CD4-positive, alpha-beta memory T cell (primary cell): ENCODE results near the gene GALNT13. TPM values are rescaled to one million over a fixed set of nuclear protein-coding genes. Genes with fewer than 3 reads are reported as not detected.

Experiments
- CTCF ChIA-PET: fragments of 350-600 bp; sonication (Branson Sonifier 250); formaldehyde crosslinking; loops from one replicate; lab custom pipeline; 2021; ENCODE audit warnings: inconsistent platforms; ENCODE audit not compliant: partially characterized antibody; lab: Charles Lee
- POLR2A ChIA-PET: fragments of 350-600 bp; sonication (Branson Sonifier 250); formaldehyde crosslinking; loops from one replicate; lab custom pipeline; 2021; ENCODE audit not compliant: partially characterized antibody; lab: Charles Lee
- DNase-seq, 5 donors: peaks; one replicate each; pipeline versions ENCODE4 v3.0.0 to v3.0.0-alpha.2; 2020 to 2022; ENCODE audit warnings: mixed read lengths in 1 of 5
- H3K27ac ChIP-seq: one replicate; pipeline ENCODE4 v1.7.0; 2013; ENCODE audit warnings: low read depth, low read length
- H3K27me3 ChIP-seq: 2 replicates; pipeline ENCODE4 v1.7.0; 2013; ENCODE audit warnings: mild to moderate bottlenecking, low read length, moderate library complexity; ENCODE audit not compliant: insufficient read depth
- H3K36me3 ChIP-seq: 2 replicates; pipeline ENCODE4 v1.7.0; 2013; ENCODE audit warnings: mild to moderate bottlenecking, low read length, moderate library complexity; ENCODE audit not compliant: insufficient read depth
- H3K4me1 ChIP-seq: 2 replicates; pipeline ENCODE4 v1.7.0; 2013; ENCODE audit warnings: mild to moderate bottlenecking, low read length, moderate library complexity; ENCODE audit not compliant: insufficient read depth
- H3K4me3 ChIP-seq, 2 donors: one replicate each; pipeline ENCODE4 v1.7.0; 2013; ENCODE audit warnings: low read length in 2 of 2, mild to moderate bottlenecking in 1 of 2
- H3K9me3 ChIP-seq, 2 donors: one replicate each; pipeline ENCODE4 v1.7.0; 2013; ENCODE audit warnings: low read length in 2 of 2, control low read depth in 1 of 2; ENCODE audit not compliant: control insufficient read depth in 1 of 2
- H3K27ac Mint-ChIP-seq, 7 donors: one replicate each; pipeline ENCODE4 v1.8.0; 2020 to 2021; ENCODE audit warnings: mixed read lengths in 7 of 7, mild to moderate bottlenecking in 6 of 7, inconsistent platforms in 3 of 7, moderate library complexity in 3 of 7
- H3K27me3 Mint-ChIP-seq, 2 donors: one replicate each; pipeline ENCODE4 v1.8.0; 2020 to 2021; ENCODE audit warnings: mixed read lengths in 2 of 2
- H3K36me3 Mint-ChIP-seq, 2 donors: one replicate each; pipeline ENCODE4 v1.8.0; 2020 to 2021; ENCODE audit warnings: mixed read lengths in 2 of 2, inconsistent platforms in 1 of 2, mild to moderate bottlenecking in 1 of 2
- H3K4me1 Mint-ChIP-seq, 4 donors: one replicate each; pipeline ENCODE4 v1.8.0; 2020 to 2021; ENCODE audit warnings: mixed read lengths in 4 of 4, mild to moderate bottlenecking in 1 of 4
- H3K4me3 Mint-ChIP-seq, 8 donors: one replicate each; pipeline ENCODE4 v1.8.0; 2020 to 2021; ENCODE audit warnings: mixed read lengths in 8 of 8, mild to moderate bottlenecking in 7 of 8, moderate library complexity in 6 of 8, inconsistent platforms in 3 of 8
- H3K9me3 Mint-ChIP-seq, 8 donors: one replicate each; pipeline ENCODE4 v1.8.0; 2020 to 2021; ENCODE audit warnings: mixed read lengths in 8 of 8, mild to moderate bottlenecking in 5 of 8, inconsistent platforms in 3 of 8, moderate library complexity in 1 of 8
- intact Hi-C: fragments of 100-400 bp; cut with micrococcal nuclease; formaldehyde crosslinking; loops from one replicate; pipeline ENCODE4 v1.15.1; 2023
- polyA plus RNA-seq, 2 donors: library from polyadenylated mRNA; unstranded; fragments of 300-500 nt; fragmentation: Illumina TruSeq; gene quantifications; one replicate each; pipeline ENCODE4 v1.2.3, GENCODE V29; 2021
- total RNA-seq, 2 experiments: library from RNA; stranded (reverse); gene quantifications; one replicate each; pipeline ENCODE4 v1.2.3, GENCODE V29; 2021

GALNT13 gene
- total and polyA plus RNA-seq, 4 experiments from 2014 or later: 0.79 TPM; not detected in 3

GRCh38 chr2:153891051-153891450, 19.3 kb downstream of the GALNT13 start:
- CTCF ChIA-PET: no interaction called here
- H3K4me1 Mint-ChIP-seq: no peaks in the 10 kb centered on the region

GRCh38 chr2:153912798-153913396, 41.2 kb downstream of the GALNT13 start:
- ChIA-PET POLR2A (no interaction called here), CTCF (no interaction called here)
- no peaks in the 10 kb centered on the region for H3K36me3 Mint-ChIP-seq
- H3K4me3 Mint-ChIP-seq: no peak overlapping the region
- Histone ChIP-seq H3K36me3 (no peaks in the 10 kb centered on the region), H3K9me3 (peaks cover 0 to 4% of the 10 kb centered on the region in 2 donors), H3K27ac (no peak overlapping the region), H3K4me1 (no peaks in the 10 kb centered on the region), H3K4me3 (no peak overlapping the region), H3K27me3 (no peaks in the 10 kb centered on the region)
- H3K27me3 Mint-ChIP-seq: no peaks in the 10 kb centered on the region
- no peak overlapping the region for H3K27ac Mint-ChIP-seq
- DNase-seq: no peak
- H3K4me1 Mint-ChIP-seq: no peaks in the 10 kb centered on the region
- peaks cover 5 to 27% (median 8%) of the 10 kb centered on the region in 8 donors for H3K9me3 Mint-ChIP-seq
- intact Hi-C loops: no loop called here

More at GRCh38 chr2:153891051-153891450, 19.3 kb downstream of the GALNT13 start:
- Histone ChIP-seq H3K4me1 (no peaks in the 10 kb centered on the region), H3K27ac (no peak overlapping the region), H3K27me3 (no peaks in the 10 kb centered on the region), H3K4me3 (no peak overlapping the region), H3K9me3 (no peaks in the 10 kb centered on the region), H3K36me3 (no peaks in the 10 kb centered on the region)
- intact Hi-C loops: no loop called here
- H3K36me3 Mint-ChIP-seq: no peaks in the 10 kb centered on the region
- no peaks in the 10 kb centered on the region for H3K27me3 Mint-ChIP-seq
- H3K27ac Mint-ChIP-seq: no peak overlapping the region
- POLR2A ChIA-PET: no interaction called here
- no peak overlapping the region for H3K4me3 Mint-ChIP-seq
- H3K9me3 Mint-ChIP-seq: peaks cover 0 to 12% (median 7%) of the 10 kb centered on the region in 8 donors
- no peak for DNase-seq

- intact Hi-C loops: no loop called here
- no peak for DNase-seq
- peaks cover 0 to 2% of the 10 kb centered on the region in 2 donors for H3K9me3 ChIP-seq
- H3K27ac Mint-ChIP-seq: no peak overlapping the region
- H3K36me3 ChIP-seq: no peaks in the 10 kb centered on the region
- no peaks in the 10 kb centered on the region for H3K4me1 ChIP-seq
- POLR2A ChIA-PET: no interaction called here
- H3K4me3 Mint-ChIP-seq: no peak overlapping the region
- no peaks in the 10 kb centered on the region for H3K36me3 Mint-ChIP-seq
- no peak overlapping the region for H3K4me3 ChIP-seq
- H3K4me1 Mint-ChIP-seq: no peaks in the 10 kb centered on the region
- H3K27me3 ChIP-seq: no peaks in the 10 kb centered on the region
- CTCF ChIA-PET: no interaction called here
- H3K27me3 Mint-ChIP-seq: no peaks in the 10 kb centered on the region
- H3K9me3 Mint-ChIP-seq: peaks cover 0 to 15% (median 3%) of the 10 kb centered on the region in 8 donors
- no peak overlapping the region for H3K27ac ChIP-seq
Measured at GRCh38 chr2:153917570-153917969, 45.8 kb downstream of the GALNT13 start.

- Histone ChIP-seq H3K27me3 (no peaks in the 10 kb centered on the region), H3K36me3 (no peaks in the 10 kb centered on the region), H3K27ac (no peak overlapping the region), H3K9me3 (no peaks in the 10 kb centered on the region), H3K4me3 (no peak overlapping the region), H3K4me1 (no peaks in the 10 kb centered on the region)
- intact Hi-C loops: no loop called here
- Mint-ChIP-seq H3K27ac (no peak overlapping the region), H3K9me3 (peaks cover 0 to 18% (median 7%) of the 10 kb centered on the region in 8 donors), H3K36me3 (no peaks in the 10 kb centered on the region), H3K4me3 (no peak overlapping the region), H3K27me3 (no peaks in the 10 kb centered on the region), H3K4me1 (no peaks in the 10 kb centered on the region)
- CTCF ChIA-PET: no interaction called here
- POLR2A ChIA-PET: no interaction called here
- no peak for DNase-seq
Measured at GRCh38 chr2:153935511-153935910, 63.8 kb downstream of the GALNT13 start.

- H3K4me1 Mint-ChIP-seq: no peaks in the 10 kb centered on the region
- CTCF ChIA-PET: no interaction called here
- Histone ChIP-seq H3K27me3 (no peaks in the 10 kb centered on the region), H3K27ac (no peak overlapping the region), H3K4me3 (no peak overlapping the region), H3K9me3 (no peaks in the 10 kb centered on the region), H3K4me1 (no peaks in the 10 kb centered on the region), H3K36me3 (no peaks in the 10 kb centered on the region)
- H3K4me3 Mint-ChIP-seq: no peak overlapping the region
- no peaks in the 10 kb centered on the region for H3K27me3 Mint-ChIP-seq
- no peak for DNase-seq
- POLR2A ChIA-PET: no interaction called here
- no peaks in the 10 kb centered on the region for H3K36me3 Mint-ChIP-seq
- intact Hi-C loops: no loop called here
- no peak overlapping the region for H3K27ac Mint-ChIP-seq
- peaks cover 0 to 8% (median 3%) of the 10 kb centered on the region in 8 donors for H3K9me3 Mint-ChIP-seq
Measured at GRCh38 chr2:153939124-153939796, 67.5 kb downstream of the GALNT13 start.

GRCh38 chr2:153940511-153940910, 68.8 kb downstream of the GALNT13 start:
- ChIA-PET CTCF (no interaction called here), POLR2A (no interaction called here)
- Histone ChIP-seq H3K4me3 (no peak overlapping the region), H3K9me3 (no peaks in the 10 kb centered on the region), H3K27ac (no peak overlapping the region), H3K36me3 (no peaks in the 10 kb centered on the region), H3K4me1 (no peaks in the 10 kb centered on the region), H3K27me3 (no peaks in the 10 kb centered on the region)
- Mint-ChIP-seq H3K36me3 (no peaks in the 10 kb centered on the region), H3K27ac (no peak overlapping the region), H3K27me3 (no peaks in the 10 kb centered on the region), H3K9me3 (peaks cover 0 to 10% (median 5%) of the 10 kb centered on the region in 8 donors), H3K4me3 (no peak overlapping the region), H3K4me1 (no peaks in the 10 kb centered on the region)
- intact Hi-C loops: no loop called here
- DNase-seq: no peak

GRCh38 chr2:153944800-153945199, 73.1 kb downstream of the GALNT13 start:
- no peak for DNase-seq
- Histone ChIP-seq H3K27me3 (no peaks in the 10 kb centered on the region), H3K4me3 (no peak overlapping the region), H3K4me1 (no peaks in the 10 kb centered on the region), H3K9me3 (no peaks in the 10 kb centered on the region), H3K36me3 (no peaks in the 10 kb centered on the region), H3K27ac (no peak overlapping the region)
- ChIA-PET CTCF (no interaction called here), POLR2A (no interaction called here)
- intact Hi-C loops: no loop called here
- Mint-ChIP-seq H3K4me3 (no peak overlapping the region), H3K27ac (no peak overlapping the region), H3K27me3 (no peaks in the 10 kb centered on the region), H3K4me1 (no peaks in the 10 kb centered on the region), H3K36me3 (no peaks in the 10 kb centered on the region), H3K9me3 (peaks cover 0 to 10% (median 2%) of the 10 kb centered on the region in 8 donors)
